Esophagus muscularis mucosa (tissue), 3 donors: ENCODE data around the gene UNC45A.

ENCODE experiments used
- CTCF ChIP-seq, 3 experiments: fragments of 200-600 bp in 2 of 3; fragments of 450-650 bp in 1 of 3; sonication (generic) in 2 of 3; IDR thresholded peaks; one replicate each; pipeline ENCODE4 v1.5.1; 2017 to 2019; ENCODE audit warnings: antibody characterized with exemption in 3 of 3, mild to moderate bottlenecking in 2 of 3, moderate library complexity in 1 of 3
- POLR2A ChIP-seq: fragments of 450-650 bp; IDR thresholded peaks from one replicate; pipeline ENCODE4 v1.6.1; 2017; ENCODE audit warnings: antibody characterized with exemption, moderate library complexity, mild to moderate bottlenecking, low read depth
- POLR2AphosphoS5 ChIP-seq, 2 donors: sonication (generic); formaldehyde crosslinking; IDR thresholded peaks; one replicate each; pipeline ENCODE4 v1.6.1; 2017; ENCODE audit warnings: antibody characterized with exemption in 2 of 2

- TF ChIP-seq CTCF (IDR thresholded peaks at IDR 0.05) (no peak), POLR2AphosphoS5 (IDR thresholded peaks at IDR 0.05) (no peak), POLR2A (no peak)
These were observed 10.0 kb downstream of the UNC45A start for GRCh38 chr15:90945091-90945490.
